H1 (cell line): Measurements from ENCODE around the gene NACAD. TPM values are rescaled to one million over a fixed set of nuclear protein-coding genes. Genes with fewer than 3 reads are reported as not detected.

Experiments
- FOSL1 ChIP-seq: IDR thresholded peaks from 2 replicates; pipeline ENCODE4 v1.6.1; 2011; ENCODE audit warnings: mild to moderate bottlenecking, low read depth, low read length, moderate library complexity; ENCODE audit not compliant: insufficient read depth
- JUND ChIP-seq: IDR thresholded peaks from 2 replicates; pipeline ENCODE4 v1.6.1; 2011; ENCODE audit warnings: mild to moderate bottlenecking, improper control_type of control experiment, low read length
- KDM5A ChIP-seq: fragments of 200-600 bp; IDR thresholded peaks from 2 replicates; pipeline ENCODE4 v1.7.1; 2012; ENCODE audit warnings: mild to moderate bottlenecking, low read length, inconsistent platforms, mixed read lengths
- TAF7 ChIP-seq: optimal IDR thresholded peaks from 2 replicates; pipeline ENCODE3; 2011; ENCODE audit warnings: low read depth, mild to moderate bottlenecking, inconsistent platforms, low read length, moderate library complexity, borderline replicate concordance
- polyA plus RNA-seq, 7 experiments: library from polyadenylated mRNA; depleted of rRNA in 3 of 7; stranded (reverse) in 5 of 7; unstranded in 2 of 7; fragments of >200 nt in 5 of 7; fragments of 200-250 nt in 2 of 7; gene quantifications; 1 replicate in 5 of 7; 2 replicates in 1 of 7; 4 replicates in 1 of 7; pipeline versions ENCODE4 v1.2.1 to v1.2.3, GENCODE V29; 2011 to 2013; ENCODE audit warnings: missing spikeins in 2 of 7, mixed read lengths in 2 of 7
- total RNA-seq: library from RNA; stranded (reverse); fragmentation: NEBNext Ultra II Directional; extraction: Animal tissue kit (Norgen Biotek cat#: 25700); gene quantifications from 2 replicates; pipeline ENCODE4 v1.2.1, GENCODE V29; 2021

Gene NACAD
- total and polyA plus RNA-seq, 2 of the 8 experiments (the other 6 are each of a cell fraction or from before 2014, with no cell fraction given): 1.3 to 6.0 TPM

- TF ChIP-seq JUND (no peak), FOSL1 (no peak), TAF7 (no peak), KDM5A (no peak)
- TF ChIP-seq, all 59 proteins: peak for 0
Measured at GRCh38 chr7:45116048-45116447, 27.3 kb upstream of the NACAD start (continued).
